HCT116 (cell line): Measurements from ENCODE around the gene ZMYND11. TPM values are rescaled to one million over a fixed set of nuclear protein-coding genes. Genes with fewer than 3 reads are reported as not detected.

Experiments
- ATAC-seq: fragments of 200-7000 bp; cut with Tn5 transposase; 2 replicates; pipeline ENCODE4 v1.9.1; 2020; ENCODE audit warnings: mild to moderate bottlenecking, moderate library complexity
- BruUV-seq: library from RNA; stranded (reverse); fragments of 400-500 nt; replicated peaks from 2 replicates; lab custom pipeline; 2021; lab: Mats Ljungman, UMichigan
- CTCF ChIA-PET: fragments of 300-600 bp; sonication (Branson Sonifier 250); formaldehyde crosslinking; loops from one replicate; lab custom pipeline; 2021; ENCODE audit warnings: antibody characterized with exemption; lab: Charles Lee
- POLR2A ChIA-PET: fragments of 300-600, 350-600 bp; sonication (Branson Sonifier 250); formaldehyde crosslinking; loops from one replicate; lab custom pipeline; 2021; ENCODE audit warnings: antibody characterized with exemption; lab: Charles Lee
- RAD21 ChIA-PET, 2 experiments: fragments of 300-600 bp; sonication (Branson Sonifier 250); formaldehyde crosslinking; loops; one replicate each; lab custom pipeline; 2023; ENCODE audit warnings: low total read pairs in 2 of 2; ENCODE audit not compliant: uncharacterized antibody in 2 of 2, unreplicated experiment in 2 of 2, low non-redundant PET in 1 of 2; lab: Charles Lee
- DNase-seq: peaks from one replicate; pipeline ENCODE4 v3.0.0-alpha.2; 2010; ENCODE audit warnings: low read depth, low spot score
- H2AFZ ChIP-seq: fragments of 200-600 bp; shearing (Covaris generic), sonication (generic); 2 replicates; pipeline ENCODE4 v1.6.1; 2017; ENCODE audit warnings: low read depth, mixed run types, mixed read lengths, antibody characterized with exemption, low read length; ENCODE audit not compliant: poor library complexity, severe bottlenecking
- H3K27ac ChIP-seq: 2 replicates; pipeline ENCODE4 v1.5.1; 2012; ENCODE audit warnings: low read depth, low read length
- H3K27me3 ChIP-seq: fragments of 200-600 bp; sonication (generic); 2 replicates; pipeline ENCODE4 v1.6.1; 2016; ENCODE audit warnings: mixed run types, low read length, mixed read lengths; ENCODE audit not compliant: insufficient read depth
- H3K36me3 ChIP-seq, 2 experiments: fragments of 200-500 bp in 1 of 2; fragments of 200-600 bp in 1 of 2; sonication (Bioruptor generic) in 1 of 2; sonication (generic) in 1 of 2; 2 replicates each; pipeline versions ENCODE4 v1.5.1 to v1.6.1; 2014 to 2016; ENCODE audit warnings: low read length in 2 of 2, inconsistent platforms in 1 of 2, mixed read lengths in 1 of 2, mixed run types in 1 of 2; ENCODE audit not compliant: insufficient read depth in 2 of 2, control insufficient read depth in 1 of 2
- H3K4me1 ChIP-seq, 2 experiments: fragments of 200-600 bp in 1 of 2; sonication (generic) in 1 of 2; 2 replicates each; pipeline versions ENCODE4 v1.5.1 to v1.6.1; 2012 to 2017; ENCODE audit warnings: low read length in 2 of 2, inconsistent platforms in 1 of 2, mild to moderate bottlenecking in 1 of 2, mixed read lengths in 1 of 2, mixed run types in 1 of 2, moderate library complexity in 1 of 2; ENCODE audit not compliant: insufficient read depth in 2 of 2, control insufficient read depth in 1 of 2
- H3K4me2 ChIP-seq: fragments of 200-600 bp; sonication (generic); 2 replicates; pipeline ENCODE4 v1.6.1; 2017; ENCODE audit warnings: mixed run types, low read length, mixed read lengths
- H3K4me3 ChIP-seq, 2 experiments: fragments of 200-600 bp in 1 of 2; sonication (generic) in 1 of 2; replicated peaks in 1 of 2; 2 replicates each; pipeline ENCODE4 v1.5.1; 2011 to 2016; ENCODE audit warnings: low read length in 2 of 2, control low read depth in 1 of 2, low read depth in 1 of 2, mild to moderate bottlenecking in 1 of 2, mixed read lengths in 1 of 2, mixed run types in 1 of 2
- H3K79me2 ChIP-seq: fragments of 200-600 bp; sonication (generic); 2 replicates; pipeline ENCODE4 v1.6.1; 2017; ENCODE audit warnings: mild to moderate bottlenecking, mixed run types, low read length, moderate library complexity, mixed read lengths; ENCODE audit not compliant: insufficient read depth
- H3K9ac ChIP-seq: fragments of 200-600 bp; sonication (generic); 2 replicates; pipeline ENCODE4 v1.6.1; 2016; ENCODE audit warnings: low read length, mixed read lengths
- H3K9me2 ChIP-seq: fragments of 200-600 bp; sonication (generic), shearing (Covaris generic); 2 replicates; pipeline ENCODE4 v1.6.1; 2017; ENCODE audit warnings: mixed run types, mild to moderate bottlenecking, moderate library complexity; ENCODE audit not compliant: insufficient read depth
- H3K9me3 ChIP-seq, 2 experiments: fragments of 200-500 bp in 1 of 2; fragments of 200-600 bp in 1 of 2; sonication (Bioruptor generic) in 1 of 2; sonication (generic) in 1 of 2; 2 replicates each; pipeline ENCODE4 v1.6.1; 2014 to 2017; ENCODE audit warnings: low read length in 2 of 2, mixed read lengths in 2 of 2, inconsistent platforms in 1 of 2, low read depth in 1 of 2, mild to moderate bottlenecking in 1 of 2, mixed run types in 1 of 2, moderate library complexity in 1 of 2; ENCODE audit not compliant: control insufficient read depth in 1 of 2, insufficient read depth in 1 of 2
- H4K20me1 ChIP-seq: fragments of 200-600 bp; sonication (generic), shearing (Covaris generic); 2 replicates; pipeline ENCODE4 v1.6.1; 2017; ENCODE audit warnings: mixed run types, mild to moderate bottlenecking, moderate library complexity; ENCODE audit not compliant: insufficient read depth
- CBX3 ChIP-seq: IDR thresholded peaks from 2 replicates; pipeline ENCODE4 v1.6.1; 2012; ENCODE audit warnings: low read depth
- EGR1 ChIP-seq: IDR thresholded peaks from 2 replicates; pipeline ENCODE4 v1.6.1; 2012; ENCODE audit warnings: low read depth
- ELF1 ChIP-seq: IDR thresholded peaks from 2 replicates; pipeline ENCODE4 v1.6.1; 2012; ENCODE audit warnings: low read depth, borderline replicate concordance
- JUND ChIP-seq: IDR thresholded peaks from 2 replicates; pipeline ENCODE4 v1.6.1; 2012
- POLR2A ChIP-seq: IDR thresholded peaks from 2 replicates; pipeline ENCODE4 v1.7.0; 2011; ENCODE audit warnings: borderline replicate concordance; ENCODE audit not compliant: insufficient read depth, insufficient read length; ENCODE audit errors: extremely low read depth
- SIN3A ChIP-seq: IDR thresholded peaks from 2 replicates; pipeline ENCODE4 v1.6.1; 2012; ENCODE audit warnings: low read depth
- SRF ChIP-seq: IDR thresholded peaks from 2 replicates; pipeline ENCODE4 v1.6.1; 2012; ENCODE audit warnings: low read depth
- TCF7L2 ChIP-seq: IDR thresholded peaks from 2 replicates; pipeline ENCODE4 v1.7.0; 2011; ENCODE audit warnings: borderline replicate concordance, inconsistent platforms; ENCODE audit not compliant: insufficient read depth, insufficient read length; ENCODE audit errors: extremely low read depth
- ZFX ChIP-seq: fragments of 450-650 bp; IDR thresholded peaks from 2 replicates; pipeline ENCODE4 v1.6.1; 2017
- ZNF274 ChIP-seq: fragments of 200-500 bp; sonication (Bioruptor generic); IDR thresholded peaks from 2 replicates; pipeline ENCODE4 v1.6.1; 2014; ENCODE audit warnings: mild to moderate bottlenecking, low read depth, low read length, inconsistent platforms
- intact Hi-C: fragments of 100-400 bp; cut with micrococcal nuclease; formaldehyde crosslinking; loops from 2 replicates; pipeline ENCODE4 v1.10.0; 2022
- total RNA-seq: library from RNA; stranded (reverse); gene quantifications from one replicate; pipeline ENCODE4 v1.2.1, GENCODE V29; 2021; ENCODE audit not compliant: unreplicated experiment
- TF ChIP-seq, protein P1 (sequence below): IDR thresholded peaks from 2 replicates; pipeline ENCODE4 v1.6.1; 2012; ENCODE audit warnings: low read depth
- TF ChIP-seq, protein P2 (sequence below): IDR thresholded peaks from 2 replicates; pipeline ENCODE4 v1.6.1; 2011; ENCODE audit warnings: mild to moderate bottlenecking, low read length, moderate library complexity; ENCODE audit not compliant: insufficient replicate concordance; ENCODE audit errors: extremely low read depth
- TF ChIP-seq, protein P3 (sequence below), 3 experiments: fragments of 200-600 bp in 1 of 3; sonication (generic) in 1 of 3; IDR thresholded peaks in 2 of 3; conservative IDR thresholded peaks in 1 of 3; 2 replicates each; pipeline ENCODE4 v1.5.1; 2012 to 2017; ENCODE audit warnings: low read depth in 2 of 3, low read length in 2 of 3, antibody characterized with exemption in 1 of 3, borderline replicate concordance in 1 of 3, control low read depth in 1 of 3, mild to moderate bottlenecking in 1 of 3, mixed read lengths in 1 of 3, mixed run types in 1 of 3, moderate library complexity in 1 of 3; ENCODE audit not compliant: insufficient read depth in 1 of 3

ZMYND11 gene
- total RNA-seq, 1 experiment from 2014 or later: 28.3 TPM

DNA sequence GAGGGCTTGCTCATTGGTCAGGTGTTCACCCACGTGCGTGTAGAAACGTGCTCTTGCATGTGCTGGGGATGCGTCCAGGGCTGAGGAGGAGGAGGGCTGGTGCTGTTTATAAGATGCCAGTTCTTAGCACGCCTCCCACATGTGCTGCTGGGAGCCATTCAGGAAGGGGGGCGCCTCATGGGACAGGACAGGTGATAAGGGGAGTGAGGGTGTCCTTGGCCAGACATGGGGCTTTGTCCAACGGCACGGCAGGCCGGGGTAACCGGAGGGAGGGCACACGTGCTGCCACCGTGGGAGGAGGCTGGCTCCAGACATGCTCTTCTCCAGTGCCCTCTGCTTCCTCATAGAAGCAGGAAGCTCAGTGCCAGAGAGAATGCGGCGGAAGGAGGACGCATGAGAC lies 150.0 kb downstream of the ZMYND11 start (continued):
- TF ChIP-seq SIN3A: no peak
- TF ChIP-seq EGR1: no peak
- no peak for TF ChIP-seq ELF1
- TF ChIP-seq ZFX: no peak
- TF ChIP-seq, protein P1, sequence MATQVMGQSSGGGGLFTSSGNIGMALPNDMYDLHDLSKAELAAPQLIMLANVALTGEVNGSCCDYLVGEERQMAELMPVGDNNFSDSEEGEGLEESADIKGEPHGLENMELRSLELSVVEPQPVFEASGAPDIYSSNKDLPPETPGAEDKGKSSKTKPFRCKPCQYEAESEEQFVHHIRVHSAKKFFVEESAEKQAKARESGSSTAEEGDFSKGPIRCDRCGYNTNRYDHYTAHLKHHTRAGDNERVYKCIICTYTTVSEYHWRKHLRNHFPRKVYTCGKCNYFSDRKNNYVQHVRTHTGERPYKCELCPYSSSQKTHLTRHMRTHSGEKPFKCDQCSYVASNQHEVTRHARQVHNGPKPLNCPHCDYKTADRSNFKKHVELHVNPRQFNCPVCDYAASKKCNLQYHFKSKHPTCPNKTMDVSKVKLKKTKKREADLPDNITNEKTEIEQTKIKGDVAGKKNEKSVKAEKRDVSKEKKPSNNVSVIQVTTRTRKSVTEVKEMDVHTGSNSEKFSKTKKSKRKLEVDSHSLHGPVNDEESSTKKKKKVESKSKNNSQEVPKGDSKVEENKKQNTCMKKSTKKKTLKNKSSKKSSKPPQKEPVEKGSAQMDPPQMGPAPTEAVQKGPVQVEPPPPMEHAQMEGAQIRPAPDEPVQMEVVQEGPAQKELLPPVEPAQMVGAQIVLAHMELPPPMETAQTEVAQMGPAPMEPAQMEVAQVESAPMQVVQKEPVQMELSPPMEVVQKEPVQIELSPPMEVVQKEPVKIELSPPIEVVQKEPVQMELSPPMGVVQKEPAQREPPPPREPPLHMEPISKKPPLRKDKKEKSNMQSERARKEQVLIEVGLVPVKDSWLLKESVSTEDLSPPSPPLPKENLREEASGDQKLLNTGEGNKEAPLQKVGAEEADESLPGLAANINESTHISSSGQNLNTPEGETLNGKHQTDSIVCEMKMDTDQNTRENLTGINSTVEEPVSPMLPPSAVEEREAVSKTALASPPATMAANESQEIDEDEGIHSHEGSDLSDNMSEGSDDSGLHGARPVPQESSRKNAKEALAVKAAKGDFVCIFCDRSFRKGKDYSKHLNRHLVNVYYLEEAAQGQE: no peak

DNA sequence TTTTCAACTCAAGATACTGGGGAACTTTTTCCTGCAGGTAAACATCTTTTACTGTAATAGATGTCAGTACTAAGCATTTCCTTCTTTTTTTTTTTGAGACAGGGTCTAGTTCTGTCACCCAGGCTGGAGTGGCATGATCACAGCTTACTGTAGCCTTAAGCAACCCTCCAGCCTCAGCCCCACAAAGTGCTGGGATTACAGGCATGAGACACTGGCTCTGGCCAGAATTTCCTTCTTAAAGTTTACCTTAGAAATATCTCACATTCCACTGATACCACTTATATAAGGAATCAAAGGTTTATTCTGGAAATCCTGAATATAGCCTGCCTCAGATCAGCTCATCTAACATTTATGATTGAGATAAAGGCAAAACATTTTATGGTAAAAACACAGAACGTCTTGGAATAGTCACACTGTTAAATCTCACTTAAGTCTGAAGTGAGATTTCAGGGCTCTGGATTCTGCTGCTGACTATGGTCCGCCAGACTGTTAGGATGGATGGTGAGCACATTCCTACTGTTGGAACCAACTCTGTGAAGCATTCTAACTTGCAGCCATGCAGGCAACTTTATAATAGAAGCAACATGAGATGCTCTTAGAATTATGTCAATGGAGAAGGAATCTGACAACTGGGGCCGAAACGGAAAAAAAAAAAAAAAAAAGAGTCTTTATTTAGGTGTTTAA lies 151.9 kb downstream of the ZMYND11 start:
- Histone ChIP-seq H3K9me2 (no peaks in the 10 kb centered on the region), H3K36me3 (no peaks in the 10 kb centered on the region), H3K4me3 (no peak overlapping the region), H3K9me3 (no peaks in the 10 kb centered on the region), H3K27ac (no peak overlapping the region), H3K4me1 (peaks cover 0 to 12% of the 10 kb centered on the region in 2 experiments; a peak in 2 of 4 replicates), H3K27me3 (no peaks in the 10 kb centered on the region), H3K79me2 (no peaks in the 10 kb centered on the region), H3K9ac (no peak overlapping the region), H4K20me1 (no peaks in the 10 kb centered on the region), H2AFZ (no peak overlapping the region), H3K4me2 (peak overlapping the region; percentile 9; the same call in 1 of the 2 replicates)
- DNase-seq (no peak), ATAC-seq (no peak)
- no TSS peak for BruUV-seq
- ChIA-PET POLR2A (no interaction called here), RAD21 (no interaction called here), CTCF (interaction anchor here (1.1 to 1.6 kb wide), 4 partner anchors 10 to 56 kb away, joined by 3 to 7 read pairs (median 4); no protein-coding TSS in a partner anchor)
- intact Hi-C loops: no loop called here
- TF ChIP-seq TCF7L2 (no peak), POLR2A (no peak), ZFX (no peak), JUND (no peak), SIN3A (no peak), SRF (no peak), ZNF274 (no peak), CBX3 (no peak)
- TF ChIP-seq, protein P2, sequence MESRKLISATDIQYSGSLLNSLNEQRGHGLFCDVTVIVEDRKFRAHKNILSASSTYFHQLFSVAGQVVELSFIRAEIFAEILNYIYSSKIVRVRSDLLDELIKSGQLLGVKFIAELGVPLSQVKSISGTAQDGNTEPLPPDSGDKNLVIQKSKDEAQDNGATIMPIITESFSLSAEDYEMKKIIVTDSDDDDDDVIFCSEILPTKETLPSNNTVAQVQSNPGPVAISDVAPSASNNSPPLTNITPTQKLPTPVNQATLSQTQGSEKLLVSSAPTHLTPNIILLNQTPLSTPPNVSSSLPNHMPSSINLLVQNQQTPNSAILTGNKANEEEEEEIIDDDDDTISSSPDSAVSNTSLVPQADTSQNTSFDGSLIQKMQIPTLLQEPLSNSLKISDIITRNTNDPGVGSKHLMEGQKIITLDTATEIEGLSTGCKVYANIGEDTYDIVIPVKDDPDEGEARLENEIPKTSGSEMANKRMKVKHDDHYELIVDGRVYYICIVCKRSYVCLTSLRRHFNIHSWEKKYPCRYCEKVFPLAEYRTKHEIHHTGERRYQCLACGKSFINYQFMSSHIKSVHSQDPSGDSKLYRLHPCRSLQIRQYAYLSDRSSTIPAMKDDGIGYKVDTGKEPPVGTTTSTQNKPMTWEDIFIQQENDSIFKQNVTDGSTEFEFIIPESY: no peak
- TF ChIP-seq, protein P3, sequence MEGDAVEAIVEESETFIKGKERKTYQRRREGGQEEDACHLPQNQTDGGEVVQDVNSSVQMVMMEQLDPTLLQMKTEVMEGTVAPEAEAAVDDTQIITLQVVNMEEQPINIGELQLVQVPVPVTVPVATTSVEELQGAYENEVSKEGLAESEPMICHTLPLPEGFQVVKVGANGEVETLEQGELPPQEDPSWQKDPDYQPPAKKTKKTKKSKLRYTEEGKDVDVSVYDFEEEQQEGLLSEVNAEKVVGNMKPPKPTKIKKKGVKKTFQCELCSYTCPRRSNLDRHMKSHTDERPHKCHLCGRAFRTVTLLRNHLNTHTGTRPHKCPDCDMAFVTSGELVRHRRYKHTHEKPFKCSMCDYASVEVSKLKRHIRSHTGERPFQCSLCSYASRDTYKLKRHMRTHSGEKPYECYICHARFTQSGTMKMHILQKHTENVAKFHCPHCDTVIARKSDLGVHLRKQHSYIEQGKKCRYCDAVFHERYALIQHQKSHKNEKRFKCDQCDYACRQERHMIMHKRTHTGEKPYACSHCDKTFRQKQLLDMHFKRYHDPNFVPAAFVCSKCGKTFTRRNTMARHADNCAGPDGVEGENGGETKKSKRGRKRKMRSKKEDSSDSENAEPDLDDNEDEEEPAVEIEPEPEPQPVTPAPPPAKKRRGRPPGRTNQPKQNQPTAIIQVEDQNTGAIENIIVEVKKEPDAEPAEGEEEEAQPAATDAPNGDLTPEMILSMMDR (IDR thresholded peaks at IDR 0.05 in 2 of 3, conservative IDR thresholded peaks at IDR 0.05 in 1 of 3; ENCODE audit: borderline replicate concordance in 1 of 3, insufficient read depth in 1 of 3, low read depth in 2 of 3, low read length in 2 of 3): no peak
